H1 (cell line): ENCODE results near the gene CLEC16A. TPM values are rescaled to one million over a fixed set of nuclear protein-coding genes. Genes with fewer than 3 reads are reported as not detected.
A peak's percentile ranks its signal among the peaks of the same experiment; 100 is the strongest.

Experiments used
- E2F6 ChIP-seq: IDR thresholded peaks from 2 replicates; pipeline ENCODE4 v1.6.1; 2012; ENCODE audit warnings: inconsistent platforms
- EP300 ChIP-seq, 2 experiments: IDR thresholded peaks; 1 replicate in 1 of 2; 2 replicates in 1 of 2; pipeline ENCODE4 v1.6.1; 2011 to 2012; ENCODE audit warnings: low read depth in 2 of 2, low read length in 2 of 2, mild to moderate bottlenecking in 2 of 2, borderline replicate concordance in 1 of 2, inconsistent platforms in 1 of 2, moderate library complexity in 1 of 2
- EZH2 ChIP-seq: fragments of 200-600 bp; sonication (generic); IDR thresholded peaks from 2 replicates; pipeline ENCODE4 v1.7.1; 2012; ENCODE audit warnings: low read depth, mild to moderate bottlenecking, moderate library complexity, low read length, inconsistent platforms; ENCODE audit not compliant: severe bottlenecking
- HDAC2 ChIP-seq, 2 experiments: fragments of 300-600 bp in 1 of 2; sonication (generic) in 1 of 2; IDR thresholded peaks; 2 replicates each; pipeline ENCODE4 v1.6.1; 2011 to 2012; ENCODE audit warnings: low read depth in 2 of 2, low read length in 2 of 2, mild to moderate bottlenecking in 2 of 2, moderate library complexity in 2 of 2, borderline replicate concordance in 1 of 2, inconsistent platforms in 1 of 2
- RBBP5 ChIP-seq: IDR thresholded peaks from 2 replicates; pipeline ENCODE4 v1.7.1; 2012; ENCODE audit warnings: low read depth, mild to moderate bottlenecking, inconsistent platforms, low read length, moderate library complexity, borderline replicate concordance
- SP4 ChIP-seq: IDR thresholded peaks from 2 replicates; pipeline ENCODE4 v1.6.1; 2012; ENCODE audit warnings: low read length, inconsistent platforms
- polyA plus RNA-seq, 7 experiments: library from polyadenylated mRNA; depleted of rRNA in 3 of 7; stranded (reverse) in 5 of 7; unstranded in 2 of 7; fragments of >200 nt in 5 of 7; fragments of 200-250 nt in 2 of 7; gene quantifications; 1 replicate in 5 of 7; 2 replicates in 1 of 7; 4 replicates in 1 of 7; pipeline versions ENCODE4 v1.2.1 to v1.2.3, GENCODE V29; 2011 to 2013; ENCODE audit warnings: missing spikeins in 2 of 7, mixed read lengths in 2 of 7
- total RNA-seq: library from RNA; stranded (reverse); fragmentation: NEBNext Ultra II Directional; extraction: Animal tissue kit (Norgen Biotek cat#: 25700); gene quantifications from 2 replicates; pipeline ENCODE4 v1.2.1, GENCODE V29; 2021

The CLEC16A gene
- total and polyA plus RNA-seq, 2 of the 8 experiments (the other 6 are each of a cell fraction or from before 2014, with no cell fraction given): 7.6 to 19.3 TPM

- no peak for TF ChIP-seq E2F6
- 0 out of 3 replicates have a peak, but pooled peaks of 1 of the 2 experiments have one; percentile 14 for TF ChIP-seq EP300 (IDR thresholded peaks at IDR 0.05; ENCODE audit: borderline replicate concordance in 1 of 2, low read depth in 2 of 2, low read length in 2 of 2)
- no peak for TF ChIP-seq SP4
- TF ChIP-seq HDAC2 (IDR thresholded peaks at IDR 0.05; ENCODE audit: borderline replicate concordance in 1 of 2, low read depth in 2 of 2, low read length in 2 of 2): 0 out of 4 replicates have a peak, but pooled peaks of 1 of the 2 experiments have one; percentile 29
- no peak for TF ChIP-seq RBBP5
- TF ChIP-seq EZH2: no peak
- TF ChIP-seq, all 59 proteins: peak for 7
Observed at GRCh38 chr16:10895053-10895946, 49.1 kb upstream of the CLEC16A start (continued).
